ENCODE data around the gene ERMP1. TPM values are rescaled to one million over a fixed set of nuclear protein-coding genes. Genes with fewer than 3 reads are reported as not detected.

The ERMP1 gene
- total RNA-seq, 4 donors from 2014 or later = 21.4 to 24.4 (median 22.7) TPM

DNA sequence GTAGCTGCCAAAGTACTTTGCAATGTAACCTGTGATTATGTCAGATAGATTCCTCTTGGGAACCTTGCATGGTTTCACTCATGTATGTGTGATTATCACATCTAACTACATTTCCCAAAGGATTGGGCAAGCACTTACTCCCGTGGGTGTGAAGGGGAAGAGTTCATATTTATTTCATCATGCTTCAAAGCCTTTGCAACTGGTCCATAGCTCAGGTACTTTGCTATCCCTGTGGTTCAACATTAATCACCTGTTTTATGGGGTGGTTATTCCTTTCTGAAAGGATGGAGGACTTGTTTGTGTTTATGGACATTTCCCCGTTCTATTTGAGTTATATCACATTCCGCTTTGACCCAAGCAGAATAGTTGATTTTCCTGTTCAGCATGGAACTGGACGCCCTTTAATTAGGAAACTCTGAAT is 13.6 kb upstream of the ERMP1 start:
- WGBS = 65% methylated on average over 4 of the region's 4 CpGs
- Histone ChIP-seq H3K36me3 (no peaks in the 10 kb centered on the region), H3K4me1 (peaks cover 20% of the 10 kb centered on the region), H3K27ac (no peak overlapping the region), H3K27me3 (no peaks in the 10 kb centered on the region), H3K9me3 (no peaks in the 10 kb centered on the region), H3K4me3 (no peak overlapping the region)
- TF ChIP-seq POLR2A (IDR thresholded peaks at IDR 0.05) (no peak), POLR2AphosphoS5 (IDR thresholded peaks at IDR 0.05) (no peak), CTCF (IDR thresholded peaks at IDR 0.05) (no peak), EP300 (IDR thresholded peaks at IDR 0.05) (no peak)
- no peak for DNase-seq (ENCODE audit: low spot score in 2 of 2)

- Histone ChIP-seq H3K9me3 (no peaks in the 10 kb centered on the region), H3K36me3 (no peaks in the 10 kb centered on the region), H3K27me3 (no peaks in the 10 kb centered on the region), H3K4me1 (peaks cover 20% of the 10 kb centered on the region), H3K4me3 (no peak overlapping the region), H3K27ac (no peak overlapping the region)
- no peak for DNase-seq (ENCODE audit: low spot score in 2 of 2)
- WGBS = no CpG with 5 or more reads among the region's 1 CpG
- TF ChIP-seq POLR2A (IDR thresholded peaks at IDR 0.05) (no peak), POLR2AphosphoS5 (IDR thresholded peaks at IDR 0.05) (no peak), CTCF (IDR thresholded peaks at IDR 0.05) (no peak), EP300 (IDR thresholded peaks at IDR 0.05) (no peak)
Observed at GRCh38 chr9:5846096-5846495, 13.2 kb upstream of the ERMP1 start.

DNA sequence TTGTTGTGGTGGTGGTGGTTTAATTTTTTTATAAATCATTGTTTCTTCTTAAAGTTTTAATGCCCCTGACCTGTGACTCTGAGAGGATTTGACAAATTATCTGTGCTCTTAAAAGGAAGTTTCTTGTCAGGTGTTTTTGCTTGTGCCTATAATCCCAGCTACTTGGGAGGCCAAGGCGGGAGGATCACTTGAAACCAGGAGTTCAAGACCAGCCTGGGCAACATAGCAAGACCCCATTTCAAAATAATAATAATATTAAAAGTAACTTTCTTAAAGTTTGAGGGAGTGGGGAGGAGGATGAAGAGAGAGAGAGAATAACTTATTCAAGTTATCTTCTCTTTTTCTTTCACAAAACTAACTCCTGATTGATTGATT is 12.2 kb upstream of the ERMP1 start:
- Histone ChIP-seq H3K4me1 (peaks cover 20% of the 10 kb centered on the region), H3K27me3 (no peaks in the 10 kb centered on the region), H3K9me3 (no peaks in the 10 kb centered on the region), H3K36me3 (no peaks in the 10 kb centered on the region), H3K4me3 (no peak overlapping the region), H3K27ac (no peak overlapping the region)
- no peak for DNase-seq (ENCODE audit: low spot score in 2 of 2)
- 83% methylated on average over 1 of the region's 1 CpG for WGBS
- TF ChIP-seq CTCF (IDR thresholded peaks at IDR 0.05) = no peak

- Histone ChIP-seq H3K4me1 (peaks cover 20% of the 10 kb centered on the region), H3K4me3 (no peak overlapping the region), H3K27me3 (no peaks in the 10 kb centered on the region), H3K9me3 (no peaks in the 10 kb centered on the region), H3K36me3 (no peaks in the 10 kb centered on the region), H3K27ac (no peak overlapping the region)
- WGBS = 46% methylated on average over 8 of the region's 8 CpGs
- no peak for DNase-seq (ENCODE audit: low spot score in 2 of 2)
- TF ChIP-seq POLR2AphosphoS5 (IDR thresholded peaks at IDR 0.05) = no peak
- no peak for TF ChIP-seq CTCF (IDR thresholded peaks at IDR 0.05)
- TF ChIP-seq EP300 (IDR thresholded peaks at IDR 0.05) = no peak
- TF ChIP-seq POLR2A (IDR thresholded peaks at IDR 0.05) = no peak
Observed at GRCh38 chr9:5843794-5844471, 11.0 kb upstream of the ERMP1 start.

DNA sequence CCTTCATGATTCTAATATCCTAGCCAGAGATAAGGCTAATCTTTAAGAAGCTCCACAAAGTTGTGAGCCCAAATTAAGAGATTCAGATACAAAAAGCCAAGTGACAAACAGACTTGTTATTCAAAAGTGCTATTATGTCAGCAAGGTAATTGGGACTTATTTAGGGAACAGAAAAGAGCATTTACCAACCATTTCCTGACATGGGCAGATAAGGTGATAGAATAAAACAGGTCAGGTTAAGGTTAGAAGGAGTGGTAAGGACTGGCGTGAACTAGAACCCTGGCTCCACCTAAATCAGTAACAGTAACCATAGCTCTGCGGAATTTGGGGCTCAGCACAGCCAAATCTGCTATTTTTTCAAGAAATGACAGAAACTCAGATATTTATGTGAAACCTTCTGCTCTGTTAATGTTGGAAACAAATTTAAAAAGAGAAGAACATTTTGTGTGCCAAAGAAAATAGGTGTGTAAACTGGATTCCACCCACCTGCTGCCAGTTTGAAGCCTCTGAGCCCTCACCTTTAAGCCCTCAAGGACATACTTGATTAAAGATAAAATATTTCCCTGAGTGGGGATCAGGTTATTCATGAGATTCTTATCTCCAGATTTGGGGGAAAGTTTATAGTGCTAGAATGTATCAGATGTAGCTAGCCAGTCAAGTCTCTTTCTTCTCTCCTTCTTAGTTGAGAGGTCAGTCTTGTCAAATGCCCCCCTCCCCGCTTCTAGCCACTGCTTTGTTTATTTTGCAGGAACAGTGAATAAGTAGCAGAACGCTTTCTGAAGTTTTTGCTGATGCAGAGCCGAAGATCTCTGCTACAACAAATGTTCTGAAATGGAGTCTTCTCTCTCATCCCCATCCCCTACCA is 10.2 kb upstream of the ERMP1 start:
- Histone ChIP-seq H3K27ac (no peak overlapping the region), H3K4me1 (peaks cover 20% of the 10 kb centered on the region), H3K36me3 (no peaks in the 10 kb centered on the region), H3K4me3 (no peak overlapping the region), H3K27me3 (no peaks in the 10 kb centered on the region), H3K9me3 (no peaks in the 10 kb centered on the region)
- WGBS = 54% methylated on average over 5 of the region's 5 CpGs
- TF ChIP-seq EP300 (IDR thresholded peaks at IDR 0.05) (no peak), CTCF (IDR thresholded peaks at IDR 0.05) (no peak), POLR2AphosphoS5 (IDR thresholded peaks at IDR 0.05) (no peak), POLR2A (IDR thresholded peaks at IDR 0.05) (no peak)
- no peak for DNase-seq (ENCODE audit: low spot score in 2 of 2)
